GM12872 (cell line): ENCODE results near the gene DOCK10.

Experiments used
- CTCF ChIP-seq: IDR thresholded peaks from 3 replicates; pipeline ENCODE4 v1.5.1; 2011; ENCODE audit warnings: low read depth, mild to moderate bottlenecking, low read length, moderate library complexity; ENCODE audit not compliant: insufficient read depth

DOCK10 gene

GRCh38 chr2:224841910-224842309 lies 200.4 kb downstream of the DOCK10 start:
- no peak for TF ChIP-seq CTCF

- TF ChIP-seq CTCF, result no peak
Observed at GRCh38 chr2:224838335-224838734, 203.9 kb downstream of the DOCK10 start.

GRCh38 chr2:224837558-224837957 lies 204.7 kb downstream of the DOCK10 start:
- TF ChIP-seq CTCF, result no peak

GRCh38 chr2:224837066-224837465 lies 205.2 kb downstream of the DOCK10 start:
- no peak for TF ChIP-seq CTCF

- no peak for TF ChIP-seq CTCF
Observed at GRCh38 chr2:224836263-224836662, 206.0 kb downstream of the DOCK10 start.

- no peak for TF ChIP-seq CTCF
Observed at GRCh38 chr2:224835405-224835804, 206.9 kb downstream of the DOCK10 start.

- no peak for TF ChIP-seq CTCF
Observed at GRCh38 chr2:224833986-224834385, 208.3 kb downstream of the DOCK10 start.

GRCh38 chr2:224832207-224832606 lies 210.1 kb downstream of the DOCK10 start:
- no peak for TF ChIP-seq CTCF
